Measurements from ENCODE around the gene FYN. TPM values are rescaled to one million over a fixed set of nuclear protein-coding genes. Genes with fewer than 3 reads are reported as not detected.

FYN gene
- total RNA-seq, 1 donor: 91.9 TPM

GRCh38 chr6:111687652-111688051 is 185.6 kb downstream of the FYN start:
- no peak for TF ChIP-seq CTCF (IDR thresholded peaks at IDR 0.05; ENCODE audit: insufficient read depth, low read length)

DNA sequence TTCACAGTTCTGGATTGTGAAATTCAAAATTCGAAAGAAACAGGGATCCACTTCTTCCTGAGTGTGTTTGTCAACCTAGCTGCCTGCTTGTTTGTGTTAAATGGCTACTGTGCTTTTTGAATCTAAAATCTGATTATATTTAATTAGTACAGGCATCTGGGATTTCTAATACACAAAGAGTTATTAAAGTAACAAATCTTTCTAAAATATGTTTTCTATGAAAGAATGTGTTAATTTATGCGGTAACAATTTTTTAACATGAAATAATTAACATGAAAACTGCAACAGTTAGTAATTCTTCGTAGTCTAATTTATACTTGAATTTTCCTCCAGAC is 186.4 kb downstream of the FYN start:
- TF ChIP-seq CTCF (IDR thresholded peaks at IDR 0.05; ENCODE audit: insufficient read depth, low read length): no peak
- H3K4me3 ChIP-seq (ENCODE audit: low read depth, low read length): no peak overlapping the region

More at GRCh38 chr6:111687652-111688051, 185.6 kb downstream of the FYN start:
- DNase-seq (ENCODE audit: low read depth): no peak
- H3K4me3 ChIP-seq (ENCODE audit: low read depth, low read length): no peak overlapping the region

GRCh38 chr6:111686249-111686931 is 186.9 kb downstream of the FYN start:
- no peak for TF ChIP-seq CTCF (IDR thresholded peaks at IDR 0.05; ENCODE audit: insufficient read depth, low read length)
- H3K4me3 ChIP-seq (ENCODE audit: low read depth, low read length): no peak overlapping the region
- no peak for DNase-seq (ENCODE audit: low read depth)

More for the DNA sequence above, 186.4 kb downstream of the FYN start:
- DNase-seq (ENCODE audit: low read depth): no peak

DNA sequence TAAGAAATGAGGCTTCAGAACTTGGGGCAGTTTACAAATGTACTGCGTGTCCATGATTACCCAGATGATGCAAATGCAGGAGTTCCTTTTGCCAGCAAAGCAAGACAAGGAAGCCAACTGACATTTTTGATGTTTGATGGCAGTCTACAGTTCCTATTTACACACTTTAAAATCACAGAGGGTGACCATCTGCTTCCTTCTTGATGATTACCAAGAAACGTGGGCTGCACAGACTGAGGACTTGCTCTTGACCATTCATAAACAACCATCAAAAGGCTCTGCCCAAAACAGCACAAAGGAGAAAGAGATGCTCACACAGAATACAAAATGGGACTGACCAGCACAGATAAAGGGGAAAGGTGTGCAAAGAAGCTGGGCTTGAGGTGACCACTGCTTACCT is 187.7 kb downstream of the FYN start:
- TF ChIP-seq CTCF (IDR thresholded peaks at IDR 0.05; ENCODE audit: insufficient read depth, low read length): no peak
- DNase-seq (ENCODE audit: low read depth): no peak
- H3K4me3 ChIP-seq (ENCODE audit: low read depth, low read length): no peak overlapping the region

DNA sequence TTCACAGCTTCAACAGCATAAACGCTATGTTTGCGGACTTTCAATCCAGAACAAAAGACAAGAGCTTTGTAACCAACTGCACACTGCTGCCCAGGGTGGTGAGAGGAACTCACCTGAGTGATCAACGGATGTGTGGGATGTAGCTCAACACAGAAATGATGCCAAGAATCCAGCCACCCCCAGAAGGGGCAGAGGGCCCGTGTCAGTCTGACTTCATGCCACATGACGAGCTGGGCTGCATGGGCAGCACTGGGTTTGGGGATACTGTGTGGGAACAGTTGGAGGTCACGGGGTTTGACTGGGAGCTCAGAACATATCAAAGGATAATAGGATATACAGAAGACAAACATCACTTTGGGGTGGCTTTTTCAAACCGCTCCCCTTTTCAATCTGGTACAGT is 188.2 kb downstream of the FYN start:
- no peak for TF ChIP-seq CTCF (IDR thresholded peaks at IDR 0.05; ENCODE audit: insufficient read depth, low read length)
- H3K4me3 ChIP-seq (ENCODE audit: low read depth, low read length): no peak overlapping the region
- no peak for DNase-seq (ENCODE audit: low read depth)

DNA sequence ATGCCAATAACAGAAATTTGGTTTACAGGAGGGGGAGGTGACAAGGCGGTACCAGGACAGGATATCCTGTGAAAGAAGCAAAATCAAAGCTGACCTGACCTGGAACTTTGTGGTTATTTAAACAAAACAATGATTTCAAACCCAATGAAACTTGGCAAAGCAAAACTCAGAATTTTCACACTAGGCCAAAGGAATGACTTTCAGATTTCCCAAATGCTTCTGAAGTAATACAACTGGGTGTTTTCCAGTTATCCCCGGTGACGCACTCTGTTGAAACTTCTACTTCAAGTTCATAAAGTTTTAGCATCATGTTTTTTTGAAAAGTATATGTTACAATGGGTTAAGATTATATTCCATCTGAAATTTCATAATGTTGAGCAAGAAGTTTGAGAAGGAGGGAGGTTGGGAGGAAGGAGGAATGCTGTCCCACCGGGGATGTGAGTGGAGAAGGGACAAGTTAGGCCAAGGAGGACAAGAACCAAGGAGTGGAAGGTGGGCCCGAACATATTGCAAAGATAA is 189.4 kb downstream of the FYN start:
- peak; percentile 100 for DNase-seq (ENCODE audit: low read depth)
- no peak for TF ChIP-seq CTCF (IDR thresholded peaks at IDR 0.05; ENCODE audit: insufficient read depth, low read length)
- H3K4me3 ChIP-seq (ENCODE audit: low read depth, low read length): no peak overlapping the region

DNA sequence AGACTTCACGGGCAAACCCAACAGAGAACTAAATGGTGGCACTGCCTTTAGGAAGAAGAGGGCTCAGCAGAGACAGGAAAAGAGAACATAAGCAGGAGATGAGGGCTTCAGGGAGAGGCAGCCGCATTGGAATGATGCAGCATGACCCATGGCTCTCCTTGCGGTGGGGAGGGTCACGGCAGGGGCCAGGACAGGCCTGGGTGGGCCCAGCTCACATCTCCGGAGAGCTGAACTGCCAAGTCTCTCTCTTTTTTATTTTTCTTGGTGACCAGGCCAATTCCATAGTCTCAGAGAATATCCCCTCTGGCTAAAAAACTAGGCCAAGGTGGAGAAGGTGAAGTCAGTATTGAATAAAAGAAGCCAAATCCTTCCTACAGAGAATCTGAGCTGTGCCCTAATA is 190.1 kb downstream of the FYN start:
- TF ChIP-seq CTCF (IDR thresholded peaks at IDR 0.05; ENCODE audit: insufficient read depth, low read length): no peak
- H3K4me3 ChIP-seq (ENCODE audit: low read depth, low read length): no peak overlapping the region
- peak; percentile 59 for DNase-seq (ENCODE audit: low read depth)

Measured in fibroblast of the aortic adventitia (primary cell).